ENCODE data around the gene NCAPD2.

GRCh38 chr12:6541371-6542165, 47.7 kb downstream of the NCAPD2 start:
- TF ChIP-seq EZH2 (IDR thresholded peaks at IDR 0.05; ENCODE audit: low read length) (no peak), CTCF (optimal IDR thresholded peaks at IDR 0.05 in 1 of 3, IDR thresholded peaks at IDR 0.05 in 1 of 3, conservative IDR thresholded peaks at IDR 0.05 in 1 of 3; ENCODE audit: extremely low read depth in 1 of 3, insufficient read depth in 2 of 3, low read length in 3 of 3) (no peak)
